Lung microvascular endothelial cell (primary cell): ENCODE measurements around the gene EGFR. TPM values are rescaled to one million over a fixed set of nuclear protein-coding genes. Genes with fewer than 3 reads are reported as not detected.

Experiments
- DNase-seq, 2 donors: peaks; one replicate each; pipeline versions ENCODE4 v3.0.0 to v3.0.0-alpha.2; 2010; ENCODE audit warnings: low read depth in 2 of 2
- total RNA-seq: library from RNA; depleted of rRNA; stranded (reverse); fragments of >200 nt; gene quantifications from 2 replicates; pipeline ENCODE4 v1.2.1, GENCODE V29; 2014

Gene EGFR
- total RNA-seq, 1 donor from 2014 or later, result 0.20 TPM

DNA sequence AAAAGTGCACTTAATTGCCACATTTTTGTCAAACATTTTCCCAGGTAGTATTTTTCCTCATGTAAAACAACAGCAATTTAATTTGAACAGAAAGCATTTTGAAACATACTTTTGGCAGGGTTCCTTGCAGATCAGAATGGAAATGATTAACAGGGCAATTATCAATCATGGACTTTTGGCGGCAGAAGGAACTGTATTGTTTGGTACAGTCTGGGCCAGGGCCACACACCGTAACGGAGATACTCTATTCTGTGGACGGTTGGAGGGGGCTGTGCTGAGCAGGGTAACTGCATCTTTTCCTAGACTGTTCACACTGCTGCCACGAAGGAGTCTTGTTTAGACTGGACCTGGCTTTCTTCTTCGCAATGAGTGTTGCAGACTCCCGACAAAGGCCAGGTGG is 62.3 kb downstream of the EGFR start:
- no peak for DNase-seq

- peak in 1 of 2 donors; percentile 20 for DNase-seq
Measured at GRCh38 chr7:55081472-55082227, 62.8 kb downstream of the EGFR start.

DNA sequence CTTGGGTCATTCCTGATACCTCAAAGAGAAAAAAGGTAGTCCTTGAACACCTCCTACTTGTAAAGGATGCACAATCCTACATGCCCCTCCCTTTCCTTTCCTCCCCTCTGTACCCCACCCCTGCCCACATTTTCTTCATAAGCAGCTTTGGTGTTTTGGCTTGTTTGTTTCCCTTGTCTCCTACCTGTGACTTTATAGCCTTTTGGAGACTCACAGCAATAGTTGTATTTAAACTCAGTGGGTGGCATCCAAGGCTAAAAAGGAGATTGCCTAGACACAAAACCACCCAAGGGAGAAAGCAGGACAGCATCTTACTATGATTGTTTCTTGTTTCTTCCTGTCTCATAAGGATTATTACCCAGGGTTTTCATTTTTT is 63.4 kb downstream of the EGFR start:
- DNase-seq, result no peak

- DNase-seq, result peak in 1 of 2 donors; percentile 14
Measured at GRCh38 chr7:55083206-55083605, 64.4 kb downstream of the EGFR start.

DNA sequence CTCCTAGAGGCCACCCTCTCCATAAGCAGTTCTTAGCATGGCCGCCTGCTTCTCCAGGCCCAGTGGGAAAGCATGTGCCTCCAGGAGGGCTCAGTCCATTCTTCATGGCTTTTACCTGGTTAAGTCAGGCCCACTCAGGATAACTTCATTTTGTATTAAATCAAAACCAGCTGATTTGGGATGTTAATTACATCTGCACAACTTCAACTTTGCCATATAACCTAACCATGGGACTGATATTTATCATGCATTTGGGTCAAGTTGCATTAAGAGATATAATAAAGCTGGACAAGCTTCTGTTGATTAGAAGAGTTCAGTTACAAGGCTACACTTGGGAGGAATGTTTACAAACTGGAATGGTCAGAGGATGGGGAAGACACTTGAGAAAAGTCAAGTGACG is 65.5 kb downstream of the EGFR start:
- no peak for DNase-seq

- DNase-seq, result no peak
Measured at GRCh38 chr7:55085511-55086412, 66.9 kb downstream of the EGFR start.

GRCh38 chr7:55086413-55087201 is 67.8 kb downstream of the EGFR start:
- peak; percentile 73 to 77 for DNase-seq

DNA sequence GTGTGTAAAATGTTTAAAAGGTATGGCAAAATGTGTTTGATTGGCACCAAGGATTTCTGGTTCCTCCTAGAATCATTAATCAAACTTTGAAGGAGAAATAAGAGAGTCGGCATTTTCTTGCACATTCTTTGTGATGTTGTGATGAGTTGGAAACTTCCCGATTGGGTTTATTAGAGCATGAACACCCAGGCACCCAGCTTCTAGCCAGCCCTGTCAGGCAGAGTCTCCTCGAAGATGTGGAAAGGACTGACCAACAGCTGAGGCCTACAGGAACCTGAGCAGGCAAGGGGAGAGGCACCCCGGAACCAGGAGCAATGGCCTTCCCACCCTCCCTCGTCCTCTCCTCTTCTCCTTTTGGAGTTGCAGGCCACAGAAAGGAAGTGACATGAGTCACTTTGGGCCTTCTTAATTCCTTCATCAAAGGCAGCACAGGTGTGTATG is 68.7 kb downstream of the EGFR start:
- DNase-seq, result peak in 1 of 2 donors; percentile 13

DNA sequence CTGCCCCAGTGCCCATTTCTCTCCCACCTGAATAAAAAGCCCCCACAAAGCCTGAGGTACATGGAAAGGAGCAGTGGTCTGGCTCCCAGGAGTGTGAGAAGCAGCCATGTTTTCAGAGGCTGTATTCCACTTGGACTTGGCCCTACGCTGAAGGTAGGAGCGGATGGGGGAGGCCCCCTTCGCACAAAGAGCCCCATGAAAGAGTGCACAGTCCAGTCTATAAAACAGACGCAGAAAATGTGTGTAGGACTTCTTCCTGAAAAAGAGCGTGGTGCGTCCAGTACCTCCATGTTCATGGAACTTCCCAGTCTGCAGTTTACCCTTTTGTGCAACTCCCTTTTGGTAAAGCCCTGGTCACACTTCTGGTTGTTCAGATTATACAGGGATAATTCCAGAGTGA is 69.3 kb downstream of the EGFR start:
- DNase-seq, result no peak

DNA sequence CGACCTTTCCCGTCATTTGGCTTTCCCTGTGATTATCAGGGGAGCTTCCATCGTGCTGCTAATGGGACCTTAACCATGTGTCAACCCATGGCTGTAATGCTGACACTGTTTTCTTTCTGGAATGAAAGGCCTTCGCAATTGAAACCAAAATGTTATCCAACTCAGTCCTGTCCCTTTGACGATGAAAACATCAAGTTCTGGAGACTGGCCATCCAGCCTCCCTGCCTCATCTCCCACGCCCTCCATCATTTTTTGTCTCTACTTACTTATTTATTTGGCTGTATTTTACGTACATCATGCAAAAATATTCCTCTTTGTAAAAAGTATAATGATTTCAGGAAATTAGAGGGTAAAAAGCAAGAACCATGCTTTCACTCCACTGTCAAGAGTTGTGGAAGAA is 69.8 kb downstream of the EGFR start:
- DNase-seq, result no peak

DNA sequence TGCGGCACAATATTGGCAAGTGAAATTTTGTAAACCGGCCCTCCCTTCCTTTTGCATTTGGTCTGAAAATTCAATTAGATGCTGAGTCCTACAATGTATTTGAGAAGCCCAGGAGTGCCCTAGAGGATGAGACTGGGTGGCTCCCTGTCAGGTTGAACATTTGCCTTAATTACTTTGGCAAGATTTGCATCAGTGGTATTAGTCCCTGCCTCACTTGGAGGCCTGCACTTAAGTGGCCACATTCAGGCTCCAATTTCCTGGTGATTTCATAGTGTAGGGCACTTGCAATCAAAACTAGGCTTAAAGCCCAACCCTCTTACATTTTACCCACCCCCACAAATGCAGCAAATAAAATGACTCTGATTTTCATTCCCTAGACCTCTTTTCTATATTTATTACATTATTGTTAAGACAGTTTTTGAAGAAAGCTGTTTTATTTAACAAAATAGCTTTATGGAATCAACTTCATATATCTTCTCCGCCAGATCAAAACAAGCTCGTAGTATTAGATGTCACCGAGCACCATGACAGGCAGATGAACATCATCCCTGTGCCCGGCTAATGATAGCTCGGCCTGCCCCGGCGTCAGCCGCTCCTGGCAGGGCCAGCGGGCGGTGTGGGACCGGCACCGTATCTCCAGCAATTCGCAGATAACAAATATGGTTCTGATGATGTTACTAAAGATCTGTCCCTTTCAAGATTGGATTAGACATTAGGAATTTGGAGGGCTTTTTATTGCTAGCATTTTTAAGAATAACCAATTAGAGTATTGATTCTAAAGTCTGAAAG is 73.6 kb downstream of the EGFR start:
- DNase-seq, result no peak

GRCh38 chr7:55092975-55093373 is 74.2 kb downstream of the EGFR start:
- DNase-seq, result no peak

- no peak for DNase-seq
Measured at GRCh38 chr7:55093674-55094073, 74.9 kb downstream of the EGFR start.

DNA sequence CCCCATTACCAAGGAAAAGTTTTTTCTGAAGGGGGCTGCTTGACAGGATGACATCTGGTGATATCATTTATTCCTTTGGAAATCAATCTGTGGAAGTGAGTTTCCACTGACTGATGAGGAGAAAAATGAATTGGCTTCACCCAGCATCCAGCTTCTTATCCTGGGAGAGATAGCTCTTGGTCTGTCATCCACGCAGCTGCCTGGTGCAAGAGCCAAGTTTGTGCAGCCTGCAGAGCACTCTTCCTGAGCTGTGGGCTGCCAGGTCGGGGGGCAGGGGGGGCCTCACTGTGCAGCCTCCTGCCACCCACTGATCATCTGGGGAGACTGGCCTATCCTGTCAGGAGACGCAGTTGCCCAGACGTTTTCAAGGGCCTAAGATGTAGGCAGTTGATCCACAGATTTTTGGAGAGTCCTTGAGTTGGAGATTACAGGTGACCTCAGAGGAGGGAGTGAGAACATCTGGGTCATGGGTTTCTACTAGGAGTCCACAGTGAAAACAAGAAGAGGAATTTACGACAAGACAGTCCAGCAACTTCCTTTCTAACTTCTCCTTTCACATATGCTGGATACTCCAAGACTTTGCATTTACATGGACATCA is 75.4 kb downstream of the EGFR start:
- no peak for DNase-seq

GRCh38 chr7:55095672-55096071 is 76.9 kb downstream of the EGFR start:
- DNase-seq, result no peak

DNA sequence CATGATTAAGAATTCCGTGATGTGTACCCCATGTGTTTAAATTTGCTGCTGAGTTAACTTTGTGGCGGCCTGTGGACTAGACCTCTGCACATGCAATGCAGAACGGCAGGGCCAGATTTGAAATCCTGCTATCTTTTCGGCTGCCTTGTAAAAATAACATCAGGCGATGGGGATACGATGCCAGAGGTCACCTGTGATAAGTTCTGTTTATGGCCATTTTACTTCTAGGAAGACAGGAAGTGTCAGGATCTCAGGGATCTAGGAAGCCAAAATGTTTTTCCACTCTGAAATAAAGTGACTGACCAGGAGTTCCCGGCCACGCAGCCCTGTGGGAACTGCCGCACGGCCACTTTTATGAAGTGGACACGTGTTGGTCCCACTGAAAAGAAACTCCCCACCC is 77.5 kb downstream of the EGFR start:
- no peak for DNase-seq

DNA sequence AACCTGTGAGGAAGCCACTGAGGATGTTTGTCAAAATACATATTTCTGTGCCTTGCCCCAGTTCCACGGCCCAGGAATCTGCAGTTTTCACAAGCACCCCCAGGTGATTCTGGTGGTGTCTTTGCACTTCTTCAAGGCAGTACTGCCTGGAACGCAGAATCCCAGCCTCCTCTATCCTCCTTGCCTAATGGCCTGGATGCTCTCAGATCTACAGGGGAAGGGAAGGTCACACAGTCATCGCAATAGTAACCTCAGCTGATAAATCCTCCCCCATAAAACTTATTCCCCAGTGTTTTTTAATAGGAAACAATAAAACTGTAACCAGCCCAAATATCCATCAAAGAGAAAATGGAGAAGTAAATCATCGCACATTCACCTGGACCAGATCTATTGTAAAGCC is 78.3 kb downstream of the EGFR start:
- DNase-seq, result no peak

DNA sequence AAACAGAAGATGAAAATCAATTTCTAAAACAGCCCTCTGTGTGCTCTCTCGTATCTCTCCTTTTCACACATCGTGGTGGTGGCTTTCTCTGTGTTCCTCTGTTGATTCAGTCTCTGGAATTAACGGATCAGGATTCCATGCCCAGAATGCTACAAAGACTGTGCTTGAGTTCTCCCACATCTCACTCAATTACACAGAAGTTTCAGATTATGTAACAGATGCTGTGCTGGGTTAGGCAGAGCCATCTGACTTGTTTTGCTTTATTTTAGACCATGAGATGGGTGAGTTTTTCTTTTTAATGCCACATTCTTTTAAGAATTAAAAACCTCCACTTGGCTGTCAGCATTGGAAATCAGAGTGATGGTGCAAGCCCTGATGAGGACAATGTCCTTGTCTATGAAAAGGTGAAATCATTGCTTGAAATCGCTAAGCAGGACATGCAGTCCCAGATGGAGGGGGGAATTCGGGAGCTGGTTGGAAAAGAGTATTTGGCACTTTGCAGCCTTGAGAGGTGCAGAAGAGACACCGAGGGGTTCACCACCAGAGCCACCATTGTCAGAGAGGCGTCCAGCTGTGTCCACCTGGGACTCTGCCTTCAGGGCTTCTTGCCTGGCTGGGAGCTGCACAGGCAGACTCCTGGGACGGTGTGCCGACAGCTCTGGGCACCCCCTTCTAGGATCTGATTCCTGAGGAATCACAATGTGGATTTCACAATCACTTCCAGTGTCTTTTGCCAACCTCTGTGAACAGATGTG is 80.4 kb downstream of the EGFR start:
- DNase-seq, result no peak

- no peak for DNase-seq
Measured at GRCh38 chr7:55099821-55100543, 81.2 kb downstream of the EGFR start.
